K562 (cell line): Measurements from ENCODE around the gene PLD3. TPM values are rescaled to one million over a fixed set of nuclear protein-coding genes. Genes with fewer than 3 reads are reported as not detected.

Experiments
- CREM ChIP-seq: IDR thresholded peaks from 2 replicates; pipeline ENCODE4 v1.6.1; 2014; ENCODE audit warnings: antibody characterized with exemption, low read depth
- MED1 ChIP-seq: sonication (generic); formaldehyde crosslinking; IDR thresholded peaks from 2 replicates; pipeline ENCODE4 v1.8.1; 2023; ENCODE audit warnings: missing genetic modification reagents, borderline replicate concordance
- MIER1 ChIP-seq: fragments of 450-650 bp; IDR thresholded peaks from 2 replicates; pipeline ENCODE4 v1.6.1; 2016; ENCODE audit warnings: antibody characterized with exemption, mild to moderate bottlenecking, low read depth
- PCBP2 ChIP-seq: fragments of 200-400 bp; formaldehyde crosslinking; IDR thresholded peaks from 2 replicates; pipeline ENCODE4 v1.6.1; 2018; ENCODE audit warnings: low read length, low read depth, mild to moderate bottlenecking, moderate library complexity; ENCODE audit not compliant: poor library complexity, severe bottlenecking
- PHF21A ChIP-seq: fragments of 450-650 bp; IDR thresholded peaks from 2 replicates; pipeline ENCODE4 v1.6.1; 2017; ENCODE audit warnings: low read depth, borderline replicate concordance
- RBM25 ChIP-seq: fragments of 200-400 bp; formaldehyde crosslinking; IDR thresholded peaks from 2 replicates; pipeline ENCODE4 v1.6.1; 2018; ENCODE audit warnings: low read length, low read depth, moderate library complexity; ENCODE audit not compliant: severe bottlenecking
- RFX7 ChIP-seq: fragments of 250-450 bp; sonication (Bioruptor Pico); IDR thresholded peaks from 2 replicates; pipeline ENCODE4 v1.5.1; 2021; ENCODE audit warnings: mild to moderate bottlenecking
- SETDB1 ChIP-seq: IDR thresholded peaks from one replicate; pipeline ENCODE4 v1.6.1; 2012; ENCODE audit warnings: low read length, control low read depth, inconsistent platforms
- SIX5 ChIP-seq, 2 experiments: IDR thresholded peaks; 2 replicates each; pipeline ENCODE4 v1.6.1; 2011; ENCODE audit warnings: low read length in 2 of 2, borderline replicate concordance in 1 of 2, low read depth in 1 of 2, mild to moderate bottlenecking in 1 of 2, moderate library complexity in 1 of 2; ENCODE audit not compliant: insufficient read depth in 1 of 2
- STAT5A ChIP-seq: IDR thresholded peaks from 2 replicates; pipeline ENCODE4 v1.6.1; 2012; ENCODE audit warnings: low read length, inconsistent platforms, borderline replicate concordance
- TCF7L2 ChIP-seq: fragments of 150-350 bp; IDR thresholded peaks from 2 replicates; pipeline ENCODE4 v1.6.1; 2016; ENCODE audit warnings: low read depth, mild to moderate bottlenecking, low read length, moderate library complexity
- YY1 ChIP-seq, 3 experiments: IDR thresholded peaks; 2 replicates each; pipeline ENCODE4 v1.6.1; 2011; ENCODE audit warnings: low read length in 2 of 3, mild to moderate bottlenecking in 2 of 3, moderate library complexity in 2 of 3, borderline replicate concordance in 1 of 3, control low read depth in 1 of 3, low read depth in 1 of 3; ENCODE audit not compliant: insufficient read depth in 3 of 3, insufficient replicate concordance in 2 of 3, control insufficient read depth in 1 of 3, insufficient read length in 1 of 3; ENCODE audit errors: extremely low read depth in 1 of 3
- polyA plus RNA-seq, 8 experiments: library from polyadenylated mRNA; depleted of rRNA in 4 of 8; stranded (reverse) in 5 of 8; unstranded in 3 of 8; fragments of >200 nt; fragmentation: Nextera tagmentation in 2 of 8; fragmentation: Illumina TruSeq in 1 of 8; extraction: Ambion mirVana in 2 of 8; extraction: Trizol in 1 of 8; gene quantifications; 2 replicates each; pipeline versions ENCODE4 v1.2.1 to v1.2.3, GENCODE V29; 2011 to 2014; ENCODE audit warnings: inconsistent platforms in 1 of 8, missing spikeins in 1 of 8
- total RNA-seq, 7 experiments: library from RNA; depleted of rRNA in 6 of 7; stranded (reverse); fragments of >200 nt in 6 of 7; fragmentation: Illumina TruSeq in 2 of 7; extraction: Trizol in 2 of 7; gene quantifications; 2 replicates each; pipeline versions ENCODE4 v1.2.1 to v1.2.3, GENCODE V29; 2011 to 2021; ENCODE audit warnings: low replicate concordance in 1 of 7
- TF ChIP-seq, protein P1 (sequence below), 2 experiments: IDR thresholded peaks in 1 of 2; conservative IDR thresholded peaks in 1 of 2; 2 replicates each; pipeline ENCODE4 v1.6.1; 2016; ENCODE audit warnings: low read depth in 2 of 2, mild to moderate bottlenecking in 1 of 2, missing compliant biosample characterization in 1 of 2, missing genetic modification characterization in 1 of 2, moderate library complexity in 1 of 2
- TF ChIP-seq, protein P2 (sequence below): sonication (generic); formaldehyde crosslinking; IDR thresholded peaks from 2 replicates; pipeline ENCODE4 v1.9.0; 2022; ENCODE audit warnings: mild to moderate bottlenecking, missing genetic modification reagents
- TF ChIP-seq, protein P3 (sequence below): fragments of 250-450 bp; sonication (Bioruptor Pico); IDR thresholded peaks from 2 replicates; pipeline ENCODE4 v1.8.0; 2022; ENCODE audit warnings: inconsistent platforms, mild to moderate bottlenecking, moderate library complexity, borderline replicate concordance
- TF ChIP-seq, protein P4 (sequence below): fragments of 450-650 bp; formaldehyde crosslinking; IDR thresholded peaks from 2 replicates; pipeline ENCODE4 v1.4.0; 2022; ENCODE audit warnings: missing genetic modification characterization
- TF ChIP-seq, protein P5 (sequence below): sonication (generic); formaldehyde crosslinking; IDR thresholded peaks from 2 replicates; pipeline ENCODE4 v1.8.1; 2022; ENCODE audit warnings: missing genetic modification reagents

PLD3 gene
- total and polyA plus RNA-seq, 9 of the 15 experiments (the other 6 are each of a cell fraction or from before 2014, with no cell fraction given): 2.3 to 128 (median 72.7) TPM

DNA sequence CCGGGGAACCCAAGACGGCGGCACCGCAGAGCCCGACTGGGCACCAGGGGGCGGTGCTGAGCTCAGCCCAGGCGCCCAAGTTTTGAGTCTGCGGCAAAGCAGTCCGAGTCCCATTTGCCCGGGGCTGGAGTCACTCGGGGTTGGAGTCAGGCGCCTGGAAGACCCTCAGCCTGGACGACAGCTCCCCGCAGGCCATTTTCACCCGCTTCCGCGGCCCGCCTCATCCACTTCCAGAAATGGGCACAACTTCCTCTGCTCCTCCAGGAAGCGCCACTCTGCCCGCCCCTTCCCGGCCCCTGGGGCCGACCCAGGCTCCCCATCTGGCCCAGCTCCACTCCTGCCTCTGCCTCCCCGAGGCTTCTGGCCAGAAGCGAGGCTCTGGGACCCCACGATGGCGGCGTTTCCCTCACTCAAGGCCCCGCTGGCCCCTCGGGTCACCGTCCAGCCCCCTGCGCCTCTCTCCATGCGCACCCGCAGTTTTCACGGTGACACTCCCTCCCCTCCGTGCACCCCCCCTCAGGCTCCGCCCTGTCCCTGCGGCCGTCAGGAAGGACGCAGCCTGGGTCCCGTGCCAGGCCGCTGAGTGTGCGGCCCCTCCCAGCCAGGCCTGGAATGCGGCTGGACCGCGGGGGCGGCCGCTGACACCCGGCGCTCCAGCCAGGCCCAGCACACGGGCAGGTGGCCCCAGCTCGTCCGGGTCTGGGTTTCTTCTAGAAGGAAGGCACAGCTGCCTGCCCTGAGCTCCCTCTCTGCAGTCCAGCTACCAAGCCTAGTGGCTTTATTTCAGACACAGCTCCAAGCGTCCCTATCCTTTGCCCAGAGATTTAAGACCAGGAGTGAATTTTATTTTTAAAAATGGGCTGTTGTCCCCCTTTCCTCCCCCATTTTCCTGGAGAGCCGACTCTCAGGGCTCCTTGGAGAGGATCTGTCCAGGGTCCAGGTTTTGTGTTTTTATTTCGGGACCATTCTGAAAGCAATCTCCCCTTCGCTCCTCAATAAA lies 72.6 kb downstream of the PLD3 start (continued):
- TF ChIP-seq MED1 (CRISPR knock-in tag) (no peak), RBM25 (no peak), SIX5 (IDR thresholded peaks at IDR 0.05; ENCODE audit: borderline replicate concordance in 1 of 2, insufficient read depth in 1 of 2, low read depth in 1 of 2, low read length in 2 of 2) (no peak), RFX7 (CRISPR knock-in tag) (no peak), MIER1 (no peak), SETDB1 (no peak), PCBP2 (no peak), PHF21A (0 out of 2 replicates have a peak, but pooled peaks have one; percentile 44), YY1 (IDR thresholded peaks at IDR 0.05; ENCODE audit: borderline replicate concordance in 1 of 3, control insufficient read depth in 1 of 3, extremely low read depth in 1 of 3, insufficient read depth in 3 of 3, insufficient read length in 1 of 3, insufficient replicate concordance in 2 of 3, low read depth in 1 of 3, low read length in 2 of 3) (peak in 1 of 3 experiments; percentile 64), CREM (peak; percentile 78; the same call in 1 of the 2 replicates), STAT5A (no peak), TCF7L2 (no peak)
- TF ChIP-seq, protein P1, sequence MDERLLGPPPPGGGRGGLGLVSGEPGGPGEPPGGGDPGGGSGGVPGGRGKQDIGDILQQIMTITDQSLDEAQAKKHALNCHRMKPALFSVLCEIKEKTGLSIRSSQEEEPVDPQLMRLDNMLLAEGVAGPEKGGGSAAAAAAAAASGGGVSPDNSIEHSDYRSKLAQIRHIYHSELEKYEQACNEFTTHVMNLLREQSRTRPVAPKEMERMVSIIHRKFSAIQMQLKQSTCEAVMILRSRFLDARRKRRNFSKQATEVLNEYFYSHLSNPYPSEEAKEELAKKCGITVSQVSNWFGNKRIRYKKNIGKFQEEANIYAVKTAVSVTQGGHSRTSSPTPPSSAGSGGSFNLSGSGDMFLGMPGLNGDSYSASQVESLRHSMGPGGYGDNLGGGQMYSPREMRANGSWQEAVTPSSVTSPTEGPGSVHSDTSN (CRISPR knock-in tag; IDR thresholded peaks at IDR 0.05; ENCODE audit: low read depth): no peak
- TF ChIP-seq, protein P1 (tag; conservative IDR thresholded peaks at IDR 0.05; ENCODE audit: low read depth): no peak
- TF ChIP-seq, protein P2, sequence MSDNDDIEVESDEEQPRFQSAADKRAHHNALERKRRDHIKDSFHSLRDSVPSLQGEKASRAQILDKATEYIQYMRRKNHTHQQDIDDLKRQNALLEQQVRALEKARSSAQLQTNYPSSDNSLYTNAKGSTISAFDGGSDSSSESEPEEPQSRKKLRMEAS (CRISPR knock-in tag): peak; percentile 82
- TF ChIP-seq, protein P3, sequence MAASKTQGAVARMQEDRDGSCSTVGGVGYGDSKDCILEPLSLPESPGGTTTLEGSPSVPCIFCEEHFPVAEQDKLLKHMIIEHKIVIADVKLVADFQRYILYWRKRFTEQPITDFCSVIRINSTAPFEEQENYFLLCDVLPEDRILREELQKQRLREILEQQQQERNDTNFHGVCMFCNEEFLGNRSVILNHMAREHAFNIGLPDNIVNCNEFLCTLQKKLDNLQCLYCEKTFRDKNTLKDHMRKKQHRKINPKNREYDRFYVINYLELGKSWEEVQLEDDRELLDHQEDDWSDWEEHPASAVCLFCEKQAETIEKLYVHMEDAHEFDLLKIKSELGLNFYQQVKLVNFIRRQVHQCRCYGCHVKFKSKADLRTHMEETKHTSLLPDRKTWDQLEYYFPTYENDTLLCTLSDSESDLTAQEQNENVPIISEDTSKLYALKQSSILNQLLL (CRISPR knock-in tag): no peak
- TF ChIP-seq, protein P4, sequence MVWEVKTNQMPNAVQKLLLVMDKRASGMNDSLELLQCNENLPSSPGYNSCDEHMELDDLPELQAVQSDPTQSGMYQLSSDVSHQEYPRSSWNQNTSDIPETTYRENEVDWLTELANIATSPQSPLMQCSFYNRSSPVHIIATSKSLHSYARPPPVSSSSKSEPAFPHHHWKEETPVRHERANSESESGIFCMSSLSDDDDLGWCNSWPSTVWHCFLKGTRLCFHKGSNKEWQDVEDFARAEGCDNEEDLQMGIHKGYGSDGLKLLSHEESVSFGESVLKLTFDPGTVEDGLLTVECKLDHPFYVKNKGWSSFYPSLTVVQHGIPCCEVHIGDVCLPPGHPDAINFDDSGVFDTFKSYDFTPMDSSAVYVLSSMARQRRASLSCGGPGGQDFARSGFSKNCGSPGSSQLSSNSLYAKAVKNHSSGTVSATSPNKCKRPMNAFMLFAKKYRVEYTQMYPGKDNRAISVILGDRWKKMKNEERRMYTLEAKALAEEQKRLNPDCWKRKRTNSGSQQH (CRISPR knock-in tag): 0 out of 2 replicates have a peak, but pooled peaks have one; percentile 6
- TF ChIP-seq, protein P5, sequence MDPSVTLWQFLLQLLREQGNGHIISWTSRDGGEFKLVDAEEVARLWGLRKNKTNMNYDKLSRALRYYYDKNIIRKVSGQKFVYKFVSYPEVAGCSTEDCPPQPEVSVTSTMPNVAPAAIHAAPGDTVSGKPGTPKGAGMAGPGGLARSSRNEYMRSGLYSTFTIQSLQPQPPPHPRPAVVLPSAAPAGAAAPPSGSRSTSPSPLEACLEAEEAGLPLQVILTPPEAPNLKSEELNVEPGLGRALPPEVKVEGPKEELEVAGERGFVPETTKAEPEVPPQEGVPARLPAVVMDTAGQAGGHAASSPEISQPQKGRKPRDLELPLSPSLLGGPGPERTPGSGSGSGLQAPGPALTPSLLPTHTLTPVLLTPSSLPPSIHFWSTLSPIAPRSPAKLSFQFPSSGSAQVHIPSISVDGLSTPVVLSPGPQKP: no peak
